ENCODE data around the gene XK. TPM values are rescaled to one million over a fixed set of nuclear protein-coding genes. Genes with fewer than 3 reads are reported as not detected.

Gene XK
- total and polyA plus RNA-seq, 2 experiments from 2014 or later = 0.29 to 1.5 TPM

DNA sequence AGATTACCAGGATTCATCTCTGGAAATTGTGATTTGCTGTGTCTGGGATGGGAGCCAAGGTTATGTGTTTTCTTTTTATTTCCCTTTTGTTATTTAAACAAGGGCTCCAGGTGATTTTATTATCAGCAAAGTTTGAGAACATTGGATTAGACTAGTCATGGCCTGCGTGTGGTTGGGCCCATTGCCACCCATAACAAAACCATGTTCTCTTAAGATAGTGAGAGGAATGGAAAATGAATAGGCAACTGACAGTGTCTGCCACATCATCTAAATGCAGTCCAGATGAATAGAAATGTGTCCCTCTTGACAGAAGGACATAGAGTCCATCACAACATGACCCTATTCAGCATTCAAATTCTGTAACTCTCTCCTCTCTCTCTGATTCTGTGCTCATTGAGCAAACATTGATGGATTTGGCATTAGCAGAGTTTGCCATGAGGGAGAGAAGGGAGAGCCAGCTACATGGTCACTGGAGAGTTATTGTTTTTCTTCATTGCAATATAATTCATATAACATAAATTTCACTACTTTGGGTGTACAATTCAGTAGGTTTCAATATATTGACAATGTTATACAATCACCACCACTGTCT is 11.7 kb downstream of the XK start:
- no peak overlapping the region for H3K27ac Mint-ChIP-seq
- no peaks in the 10 kb centered on the region for H4K20me1 ChIP-seq (replicated peaks; ENCODE audit: insufficient read depth)
- ATAC-seq (no peak), DNase-seq (ENCODE audit: low spot score) (no peak)
- no peaks in the 10 kb centered on the region for H3K9me2 ChIP-seq (ENCODE audit: insufficient read depth)
- no peaks in the 10 kb centered on the region for H3K27me3 ChIP-seq (ENCODE audit: insufficient read depth)
- H2AFZ ChIP-seq = no peak overlapping the region
- H3K4me3 ChIP-seq = no peak overlapping the region
- no peaks in the 10 kb centered on the region for H3K36me3 ChIP-seq (ENCODE audit: insufficient read depth)
- H3K4me2 ChIP-seq = no peak overlapping the region
- H3K27ac ChIP-seq (ENCODE audit: low read depth) = no peak overlapping the region
- no peaks in the 10 kb centered on the region for H3K4me1 ChIP-seq (ENCODE audit: insufficient read depth)
- TF ChIP-seq EZH2 (IDR thresholded peaks at IDR 0.05; ENCODE audit: low read depth, unreplicated experiment) (no peak), EZH2phosphoT487 (IDR thresholded peaks at IDR 0.05; ENCODE audit: unreplicated experiment) (no peak), CTCF (conservative IDR thresholded peaks at IDR 0.05; ENCODE audit: low read depth in 2 of 2) (no peak), POLR2AphosphoS5 (IDR thresholded peaks at IDR 0.05; ENCODE audit: low read depth) (no peak), STAT1 (IDR thresholded peaks at IDR 0.05; ENCODE audit: unreplicated experiment) (no peak), ZNF114 (CRISPR knock-in tag; IDR thresholded peaks at IDR 0.05) (no peak), NANOG (IDR thresholded peaks at IDR 0.05; ENCODE audit: borderline replicate concordance) (no peak), JUNB (IDR thresholded peaks at IDR 0.05; ENCODE audit: unreplicated experiment) (no peak), CREB1 (CRISPR knock-in tag; IDR thresholded peaks at IDR 0.05; ENCODE audit: low read depth) (no peak), ZNF331 (CRISPR knock-in tag; IDR thresholded peaks at IDR 0.05; ENCODE audit: low read depth) (no peak)
- TF ChIP-seq, protein P1, sequence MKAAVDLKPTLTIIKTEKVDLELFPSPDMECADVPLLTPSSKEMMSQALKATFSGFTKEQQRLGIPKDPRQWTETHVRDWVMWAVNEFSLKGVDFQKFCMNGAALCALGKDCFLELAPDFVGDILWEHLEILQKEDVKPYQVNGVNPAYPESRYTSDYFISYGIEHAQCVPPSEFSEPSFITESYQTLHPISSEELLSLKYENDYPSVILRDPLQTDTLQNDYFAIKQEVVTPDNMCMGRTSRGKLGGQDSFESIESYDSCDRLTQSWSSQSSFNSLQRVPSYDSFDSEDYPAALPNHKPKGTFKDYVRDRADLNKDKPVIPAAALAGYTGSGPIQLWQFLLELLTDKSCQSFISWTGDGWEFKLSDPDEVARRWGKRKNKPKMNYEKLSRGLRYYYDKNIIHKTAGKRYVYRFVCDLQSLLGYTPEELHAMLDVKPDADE (IDR thresholded peaks at IDR 0.05) = no peak
- TF ChIP-seq, protein P2, sequence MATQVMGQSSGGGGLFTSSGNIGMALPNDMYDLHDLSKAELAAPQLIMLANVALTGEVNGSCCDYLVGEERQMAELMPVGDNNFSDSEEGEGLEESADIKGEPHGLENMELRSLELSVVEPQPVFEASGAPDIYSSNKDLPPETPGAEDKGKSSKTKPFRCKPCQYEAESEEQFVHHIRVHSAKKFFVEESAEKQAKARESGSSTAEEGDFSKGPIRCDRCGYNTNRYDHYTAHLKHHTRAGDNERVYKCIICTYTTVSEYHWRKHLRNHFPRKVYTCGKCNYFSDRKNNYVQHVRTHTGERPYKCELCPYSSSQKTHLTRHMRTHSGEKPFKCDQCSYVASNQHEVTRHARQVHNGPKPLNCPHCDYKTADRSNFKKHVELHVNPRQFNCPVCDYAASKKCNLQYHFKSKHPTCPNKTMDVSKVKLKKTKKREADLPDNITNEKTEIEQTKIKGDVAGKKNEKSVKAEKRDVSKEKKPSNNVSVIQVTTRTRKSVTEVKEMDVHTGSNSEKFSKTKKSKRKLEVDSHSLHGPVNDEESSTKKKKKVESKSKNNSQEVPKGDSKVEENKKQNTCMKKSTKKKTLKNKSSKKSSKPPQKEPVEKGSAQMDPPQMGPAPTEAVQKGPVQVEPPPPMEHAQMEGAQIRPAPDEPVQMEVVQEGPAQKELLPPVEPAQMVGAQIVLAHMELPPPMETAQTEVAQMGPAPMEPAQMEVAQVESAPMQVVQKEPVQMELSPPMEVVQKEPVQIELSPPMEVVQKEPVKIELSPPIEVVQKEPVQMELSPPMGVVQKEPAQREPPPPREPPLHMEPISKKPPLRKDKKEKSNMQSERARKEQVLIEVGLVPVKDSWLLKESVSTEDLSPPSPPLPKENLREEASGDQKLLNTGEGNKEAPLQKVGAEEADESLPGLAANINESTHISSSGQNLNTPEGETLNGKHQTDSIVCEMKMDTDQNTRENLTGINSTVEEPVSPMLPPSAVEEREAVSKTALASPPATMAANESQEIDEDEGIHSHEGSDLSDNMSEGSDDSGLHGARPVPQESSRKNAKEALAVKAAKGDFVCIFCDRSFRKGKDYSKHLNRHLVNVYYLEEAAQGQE (IDR thresholded peaks at IDR 0.05; ENCODE audit: unreplicated experiment) = no peak
- TF ChIP-seq, protein P3, sequence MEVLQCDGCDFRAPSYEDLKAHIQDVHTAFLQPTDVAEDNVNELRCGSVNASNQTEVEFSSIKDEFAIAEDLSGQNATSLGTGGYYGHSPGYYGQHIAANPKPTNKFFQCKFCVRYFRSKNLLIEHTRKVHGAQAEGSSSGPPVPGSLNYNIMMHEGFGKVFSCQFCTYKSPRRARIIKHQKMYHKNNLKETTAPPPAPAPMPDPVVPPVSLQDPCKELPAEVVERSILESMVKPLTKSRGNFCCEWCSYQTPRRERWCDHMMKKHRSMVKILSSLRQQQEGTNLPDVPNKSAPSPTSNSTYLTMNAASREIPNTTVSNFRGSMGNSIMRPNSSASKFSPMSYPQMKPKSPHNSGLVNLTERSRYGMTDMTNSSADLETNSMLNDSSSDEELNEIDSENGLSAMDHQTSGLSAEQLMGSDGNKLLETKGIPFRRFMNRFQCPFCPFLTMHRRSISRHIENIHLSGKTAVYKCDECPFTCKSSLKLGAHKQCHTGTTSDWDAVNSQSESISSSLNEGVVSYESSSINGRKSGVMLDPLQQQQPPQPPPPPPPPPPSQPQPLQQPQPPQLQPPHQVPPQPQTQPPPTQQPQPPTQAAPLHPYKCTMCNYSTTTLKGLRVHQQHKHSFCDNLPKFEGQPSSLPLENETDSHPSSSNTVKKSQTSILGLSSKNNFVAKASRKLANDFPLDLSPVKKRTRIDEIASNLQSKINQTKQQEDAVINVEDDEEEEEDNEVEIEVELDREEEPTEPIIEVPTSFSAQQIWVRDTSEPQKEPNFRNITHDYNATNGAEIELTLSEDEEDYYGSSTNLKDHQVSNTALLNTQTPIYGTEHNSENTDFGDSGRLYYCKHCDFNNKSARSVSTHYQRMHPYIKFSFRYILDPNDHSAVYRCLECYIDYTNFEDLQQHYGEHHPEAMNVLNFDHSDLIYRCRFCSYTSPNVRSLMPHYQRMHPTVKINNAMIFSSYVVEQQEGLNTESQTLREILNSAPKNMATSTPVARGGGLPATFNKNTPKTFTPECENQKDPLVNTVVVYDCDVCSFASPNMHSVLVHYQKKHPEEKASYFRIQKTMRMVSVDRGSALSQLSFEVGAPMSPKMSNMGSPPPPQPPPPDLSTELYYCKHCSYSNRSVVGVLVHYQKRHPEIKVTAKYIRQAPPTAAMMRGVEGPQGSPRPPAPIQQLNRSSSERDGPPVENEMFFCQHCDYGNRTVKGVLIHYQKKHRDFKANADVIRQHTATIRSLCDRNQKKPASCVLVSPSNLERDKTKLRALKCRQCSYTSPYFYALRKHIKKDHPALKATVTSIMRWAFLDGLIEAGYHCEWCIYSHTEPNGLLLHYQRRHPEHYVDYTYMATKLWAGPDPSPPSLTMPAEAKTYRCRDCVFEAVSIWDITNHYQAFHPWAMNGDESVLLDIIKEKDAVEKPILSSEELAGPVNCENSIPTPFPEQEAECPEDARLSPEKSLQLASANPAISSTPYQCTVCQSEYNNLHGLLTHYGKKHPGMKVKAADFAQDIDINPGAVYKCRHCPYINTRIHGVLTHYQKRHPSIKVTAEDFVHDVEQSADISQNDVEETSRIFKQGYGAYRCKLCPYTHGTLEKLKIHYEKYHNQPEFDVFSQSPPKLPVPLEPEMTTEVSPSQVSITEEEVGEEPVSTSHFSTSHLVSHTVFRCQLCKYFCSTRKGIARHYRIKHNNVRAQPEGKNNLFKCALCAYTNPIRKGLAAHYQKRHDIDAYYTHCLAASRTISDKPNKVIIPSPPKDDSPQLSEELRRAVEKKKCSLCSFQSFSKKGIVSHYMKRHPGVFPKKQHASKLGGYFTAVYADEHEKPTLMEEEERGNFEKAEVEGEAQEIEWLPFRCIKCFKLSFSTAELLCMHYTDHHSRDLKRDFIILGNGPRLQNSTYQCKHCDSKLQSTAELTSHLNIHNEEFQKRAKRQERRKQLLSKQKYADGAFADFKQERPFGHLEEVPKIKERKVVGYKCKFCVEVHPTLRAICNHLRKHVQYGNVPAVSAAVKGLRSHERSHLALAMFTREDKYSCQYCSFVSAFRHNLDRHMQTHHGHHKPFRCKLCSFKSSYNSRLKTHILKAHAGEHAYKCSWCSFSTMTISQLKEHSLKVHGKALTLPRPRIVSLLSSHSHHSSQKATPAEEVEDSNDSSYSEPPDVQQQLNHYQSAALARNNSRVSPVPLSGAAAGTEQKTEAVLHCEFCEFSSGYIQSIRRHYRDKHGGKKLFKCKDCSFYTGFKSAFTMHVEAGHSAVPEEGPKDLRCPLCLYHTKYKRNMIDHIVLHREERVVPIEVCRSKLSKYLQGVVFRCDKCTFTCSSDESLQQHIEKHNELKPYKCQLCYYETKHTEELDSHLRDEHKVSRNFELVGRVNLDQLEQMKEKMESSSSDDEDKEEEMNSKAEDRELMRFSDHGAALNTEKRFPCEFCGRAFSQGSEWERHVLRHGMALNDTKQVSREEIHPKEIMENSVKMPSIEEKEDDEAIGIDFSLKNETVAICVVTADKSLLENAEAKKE (CRISPR knock-in tag; IDR thresholded peaks at IDR 0.05) = no peak
- no peaks in the 10 kb centered on the region for H3K27me3 Mint-ChIP-seq (ENCODE audit: insufficient read depth, low read depth, poor library complexity)
- H3K4me1 Mint-ChIP-seq = peaks cover 7% of the 10 kb centered on the region; the same call in 1 of the 3 replicates
- H3F3A ChIP-seq (replicated peaks; ENCODE audit: low read depth) = no peaks in the 10 kb centered on the region
- H3K79me2 ChIP-seq (replicated peaks; ENCODE audit: insufficient read depth) = no peaks in the 10 kb centered on the region
- H3K36me3 Mint-ChIP-seq (ENCODE audit: low read depth) = no peaks in the 10 kb centered on the region
- H3K4me3 Mint-ChIP-seq = no peak overlapping the region
- H3K9me3 Mint-ChIP-seq = no peaks in the 10 kb centered on the region

Measured in GM23338 (cell line).